SHP77 (cell line): ENCODE measurements around the gene OXNAD1.

Experiments used
- DNase-seq, 2 experiments: peaks; one replicate each; lab custom pipeline; 2025; lab: John Stamatoyannopoulos, UW

Gene OXNAD1

DNA sequence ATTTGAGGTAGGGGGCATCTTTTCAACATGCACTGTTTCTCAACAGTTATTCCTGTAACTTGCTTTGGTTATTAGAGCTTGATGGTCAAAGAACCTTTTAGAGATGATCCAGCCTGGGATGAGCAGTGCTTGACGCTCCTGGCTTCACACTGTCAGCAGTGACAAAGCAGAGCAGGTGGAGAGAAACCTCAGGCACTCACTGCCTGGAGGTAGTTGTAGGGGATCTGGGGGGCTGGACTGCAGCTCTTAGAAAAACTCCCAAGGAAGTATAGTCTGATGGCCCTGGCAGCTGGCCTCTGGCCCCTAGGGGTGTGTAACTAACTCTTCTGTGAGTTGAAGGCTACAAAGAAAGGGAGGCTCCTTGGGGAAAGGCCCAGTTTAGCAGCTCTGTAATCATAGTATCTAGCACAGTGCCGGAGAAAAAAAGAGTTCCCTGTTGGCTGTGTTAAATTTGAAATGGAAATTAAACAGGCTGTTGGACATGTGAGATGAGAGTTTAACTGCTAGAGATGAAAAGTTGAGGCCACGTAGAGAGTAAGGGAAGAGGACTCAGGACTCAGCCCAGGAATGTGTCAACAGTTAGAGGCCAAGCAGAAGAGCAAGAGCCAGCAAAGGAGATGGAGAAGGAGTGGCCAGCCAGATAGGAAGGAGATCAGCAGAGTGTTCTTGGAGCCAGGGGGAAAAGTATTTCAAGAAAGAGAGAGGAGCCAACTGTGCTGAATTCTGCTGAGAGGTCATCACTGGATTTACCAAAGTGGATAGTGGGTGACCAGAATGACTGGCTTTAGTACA, 14.2 kb downstream of the OXNAD1 start:
- no peak for DNase-seq

- DNase-seq = no peak
Measured at GRCh38 chr3:16280671-16281070, 15.7 kb downstream of the OXNAD1 start.

GRCh38 chr3:16284633-16285032, 19.6 kb downstream of the OXNAD1 start:
- DNase-seq = no peak

GRCh38 chr3:16286161-16286560, 21.1 kb downstream of the OXNAD1 start:
- no peak for DNase-seq

GRCh38 chr3:16286751-16287543, 21.9 kb downstream of the OXNAD1 start:
- DNase-seq = no peak

DNA sequence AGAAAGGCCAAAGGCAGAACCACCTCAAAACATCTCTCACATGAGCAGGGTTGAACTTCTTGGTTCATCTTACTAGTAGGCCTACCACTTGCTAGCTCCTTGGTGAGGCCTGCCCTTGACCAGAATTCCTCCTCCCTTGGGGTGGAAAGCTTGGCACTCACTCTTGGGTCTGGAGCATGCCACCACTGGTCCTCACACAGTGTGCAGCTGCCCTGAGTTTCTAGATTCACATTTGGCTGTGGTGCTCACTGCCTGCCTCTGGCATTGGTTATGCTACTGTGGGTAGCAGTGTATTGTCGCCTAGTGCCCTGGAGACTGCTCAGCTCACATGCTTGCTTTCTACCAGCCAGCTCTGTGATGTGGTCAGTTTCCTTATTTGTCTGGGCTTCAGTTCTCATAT, 23.7 kb downstream of the OXNAD1 start:
- DNase-seq = no peak

- no peak for DNase-seq
Measured at GRCh38 chr3:16289144-16289889, 24.3 kb downstream of the OXNAD1 start.

DNA sequence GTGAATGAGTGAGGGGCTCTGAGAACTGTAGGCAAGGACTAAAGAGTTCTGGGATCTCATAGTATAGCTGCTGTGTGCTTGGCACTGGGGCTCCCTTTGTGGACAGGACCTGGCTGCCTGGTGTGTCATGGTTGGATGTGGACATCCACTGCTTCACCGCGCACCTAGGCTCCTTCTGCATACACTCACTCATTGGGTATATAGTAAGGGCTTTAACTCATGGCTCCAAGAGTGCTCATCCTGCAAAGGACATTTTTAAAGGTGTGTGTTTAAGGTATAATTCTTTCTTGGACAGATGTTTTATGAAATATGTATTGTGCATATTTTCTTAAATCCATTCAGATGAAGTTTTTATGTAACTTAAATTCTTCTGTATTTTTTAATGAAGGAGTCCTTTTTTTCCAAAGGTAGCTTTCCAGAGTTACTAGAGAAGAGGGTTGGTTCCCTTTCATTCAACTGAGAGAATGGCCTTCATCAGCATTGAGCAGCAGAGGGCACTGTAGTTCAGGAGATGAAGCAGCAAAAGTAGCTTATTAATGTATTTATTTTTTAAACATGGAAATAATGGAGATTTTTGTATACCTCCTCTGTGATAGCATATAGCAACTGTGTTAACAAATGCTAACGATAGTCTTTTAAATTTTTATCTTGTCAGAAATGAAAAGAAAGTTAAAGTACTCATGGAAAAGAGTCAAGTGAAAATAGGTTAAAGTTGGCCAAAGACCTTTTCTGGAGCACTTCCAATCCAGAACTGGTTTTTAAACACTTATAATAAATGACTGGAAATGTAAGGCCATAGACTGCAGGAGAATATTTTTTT, 25.2 kb downstream of the OXNAD1 start:
- peak; percentile 6 to 26 for DNase-seq

DNA sequence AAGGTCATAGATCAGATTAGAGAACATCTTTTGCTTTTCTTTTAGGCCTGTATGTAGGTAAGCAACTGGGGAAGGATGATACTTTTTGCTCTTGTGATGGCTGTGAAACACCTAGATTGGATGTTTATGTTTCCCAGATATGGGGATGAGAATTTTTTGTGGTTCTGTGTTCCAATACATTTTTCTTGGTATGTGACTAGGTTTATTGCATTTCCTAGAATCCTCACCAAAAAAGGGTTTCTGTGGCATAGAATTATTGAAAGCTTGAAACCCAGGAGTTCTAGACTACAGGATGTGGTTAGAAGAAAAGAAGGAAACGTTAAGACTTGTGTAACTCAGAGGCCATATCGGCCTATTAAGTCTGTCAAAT, 25.8 kb downstream of the OXNAD1 start:
- DNase-seq = no peak

GRCh38 chr3:16294844-16295243, 29.8 kb downstream of the OXNAD1 start:
- DNase-seq = no peak

GRCh38 chr3:16295298-16295890, 30.4 kb downstream of the OXNAD1 start:
- no peak for DNase-seq

GRCh38 chr3:16297997-16298885, 33.2 kb downstream of the OXNAD1 start:
- DNase-seq = no peak

GRCh38 chr3:16298891-16299290, 33.9 kb downstream of the OXNAD1 start:
- DNase-seq = no peak

DNA sequence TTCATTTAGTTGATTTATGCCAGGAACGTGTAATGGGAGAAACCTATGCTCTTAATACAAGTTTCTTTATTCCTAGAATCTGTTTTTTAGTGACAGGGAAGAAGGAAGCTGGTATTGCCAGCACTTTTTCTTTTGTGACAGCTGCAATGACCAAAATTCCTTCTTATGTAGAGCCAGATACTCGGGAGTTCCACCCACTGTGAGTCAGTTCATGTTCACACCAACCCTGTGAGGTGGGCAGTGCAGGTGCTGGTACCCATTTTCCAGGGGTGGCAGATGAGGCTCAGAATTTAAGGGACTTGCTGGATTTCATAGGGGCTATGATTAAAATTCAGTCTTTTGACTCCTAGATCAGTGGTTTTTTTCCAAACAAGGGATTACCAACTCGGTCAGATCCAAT, 34.7 kb downstream of the OXNAD1 start:
- DNase-seq = no peak

GRCh38 chr3:16300307-16300706, 35.3 kb downstream of the OXNAD1 start:
- no peak for DNase-seq

GRCh38 chr3:16300881-16301359, 35.9 kb downstream of the OXNAD1 start:
- no peak for DNase-seq

DNA sequence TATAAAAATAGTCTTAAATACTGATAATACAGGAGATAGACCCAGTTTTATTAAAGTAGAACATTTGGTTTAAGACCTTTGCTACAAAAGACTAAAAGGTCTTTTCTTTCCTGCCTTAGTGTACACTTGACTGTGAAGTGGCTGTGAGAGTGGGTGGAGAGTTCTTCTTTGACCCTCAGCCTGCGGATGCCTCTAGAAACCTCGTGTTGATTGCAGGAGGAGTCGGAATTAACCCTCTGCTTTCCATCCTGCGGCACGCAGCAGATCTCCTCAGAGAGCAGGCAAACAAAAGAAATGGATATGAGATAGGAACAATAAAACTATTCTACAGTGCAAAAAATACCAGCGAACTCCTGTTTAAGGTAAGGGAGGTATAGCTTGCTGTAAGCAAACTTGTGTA, 36.5 kb downstream of the OXNAD1 start:
- no peak for DNase-seq

- no peak for DNase-seq
Measured at GRCh38 chr3:16302082-16302631, 37.1 kb downstream of the OXNAD1 start.

DNA sequence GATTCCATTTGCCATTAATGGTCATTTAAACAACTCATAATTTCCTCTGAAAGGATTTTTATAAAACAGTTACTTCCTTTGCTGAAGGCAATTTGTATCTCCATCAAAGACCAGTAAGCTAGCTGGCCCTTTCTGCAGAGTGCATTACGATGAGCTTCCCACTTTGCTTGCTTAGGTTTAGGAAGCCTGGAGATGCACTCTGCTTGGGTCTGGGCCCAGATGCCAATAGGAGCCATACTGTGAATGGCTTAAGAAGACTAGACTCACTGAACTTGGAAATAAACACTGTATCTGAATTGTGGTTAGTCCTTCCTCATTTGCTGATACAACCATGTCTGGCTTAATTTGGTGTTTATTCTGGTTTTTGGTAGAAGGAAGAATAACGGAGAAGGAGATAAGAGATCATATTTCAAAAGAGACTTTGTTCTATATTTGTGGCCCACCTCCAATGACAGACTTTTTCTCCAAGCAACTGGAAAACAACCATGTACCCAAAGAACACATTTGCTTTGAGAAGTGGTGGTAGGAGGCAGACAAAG, 38.1 kb downstream of the OXNAD1 start:
- DNase-seq = no peak
